ENCODE data around the gene ZRANB2.

DNA sequence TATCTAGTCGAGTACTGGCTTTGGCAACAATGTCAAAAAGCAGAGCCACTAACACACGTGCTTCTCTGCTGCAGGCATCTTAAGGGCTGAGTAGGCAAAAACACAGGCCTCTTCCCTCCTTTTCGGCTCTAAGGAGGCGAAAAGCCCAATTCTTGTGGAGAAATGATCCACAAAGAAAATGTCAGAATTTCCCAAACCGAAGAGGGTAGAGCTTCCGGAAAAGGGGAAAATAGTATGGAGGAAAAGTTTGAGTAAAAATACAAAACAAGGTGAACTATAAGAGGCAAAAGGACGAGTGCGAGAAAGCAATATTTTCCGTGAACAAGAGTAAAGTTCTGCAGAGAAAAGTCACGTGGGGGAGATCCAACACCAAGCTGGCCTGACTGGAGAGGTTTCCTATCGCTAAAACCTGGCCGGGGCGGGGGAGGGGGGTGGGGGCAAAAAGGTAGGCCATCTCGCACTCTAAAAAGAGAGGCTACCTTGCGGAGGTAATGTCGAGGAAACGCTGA is 551 bp downstream of the ZRANB2 start:
- TF ChIP-seq, protein P1, sequence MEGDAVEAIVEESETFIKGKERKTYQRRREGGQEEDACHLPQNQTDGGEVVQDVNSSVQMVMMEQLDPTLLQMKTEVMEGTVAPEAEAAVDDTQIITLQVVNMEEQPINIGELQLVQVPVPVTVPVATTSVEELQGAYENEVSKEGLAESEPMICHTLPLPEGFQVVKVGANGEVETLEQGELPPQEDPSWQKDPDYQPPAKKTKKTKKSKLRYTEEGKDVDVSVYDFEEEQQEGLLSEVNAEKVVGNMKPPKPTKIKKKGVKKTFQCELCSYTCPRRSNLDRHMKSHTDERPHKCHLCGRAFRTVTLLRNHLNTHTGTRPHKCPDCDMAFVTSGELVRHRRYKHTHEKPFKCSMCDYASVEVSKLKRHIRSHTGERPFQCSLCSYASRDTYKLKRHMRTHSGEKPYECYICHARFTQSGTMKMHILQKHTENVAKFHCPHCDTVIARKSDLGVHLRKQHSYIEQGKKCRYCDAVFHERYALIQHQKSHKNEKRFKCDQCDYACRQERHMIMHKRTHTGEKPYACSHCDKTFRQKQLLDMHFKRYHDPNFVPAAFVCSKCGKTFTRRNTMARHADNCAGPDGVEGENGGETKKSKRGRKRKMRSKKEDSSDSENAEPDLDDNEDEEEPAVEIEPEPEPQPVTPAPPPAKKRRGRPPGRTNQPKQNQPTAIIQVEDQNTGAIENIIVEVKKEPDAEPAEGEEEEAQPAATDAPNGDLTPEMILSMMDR (IDR thresholded peaks at IDR 0.05; ENCODE audit: borderline replicate concordance, extremely low read depth, low read length, poor library complexity, severe bottlenecking): no peak
- no peak for TF ChIP-seq EZH2 (IDR thresholded peaks at IDR 0.05; ENCODE audit: borderline replicate concordance, low read depth, low read length, severe bottlenecking)
